Tibial artery (tissue), 4 donors: ENCODE measurements around the gene COTL1.
"Not testable (repeated sequence)": the region's sequence is repeated elsewhere in the genome, so short reads cannot be mapped to it uniquely, and the experiment has no call there.

ENCODE experiments used
- DNase-seq, 2 donors: peaks; one replicate each; pipeline ENCODE4 v3.0.0-alpha.2; 2019
- H3K27ac ChIP-seq, 2 donors: fragments of 200-600 bp; sonication (generic) in 1 of 2; 1 replicate in 1 of 2; 2 replicates in 1 of 2; pipeline ENCODE4 v1.5.1; 2018 to 2019; ENCODE audit warnings: mild to moderate bottlenecking in 1 of 2
- H3K27me3 ChIP-seq, 2 donors: fragments of 200-600 bp; sonication (generic) in 1 of 2; one replicate each; pipeline versions ENCODE4 v1.5.1 to v1.6.0; 2016 to 2019
- H3K36me3 ChIP-seq, 3 donors: fragments of 200-600 bp; sonication (generic) in 2 of 3; one replicate each; pipeline ENCODE4 v1.5.1; 2016 to 2019; ENCODE audit warnings: mild to moderate bottlenecking in 2 of 3
- H3K4me1 ChIP-seq, 4 donors: fragments of 200-600 bp; sonication (generic) in 2 of 4; 1 replicate in 3 of 4; 2 replicates in 1 of 4; pipeline ENCODE4 v1.5.1; 2016 to 2019
- H3K4me3 ChIP-seq, 2 donors: fragments of 200-600 bp; sonication (generic) in 1 of 2; 1 replicate in 1 of 2; 2 replicates in 1 of 2; pipeline ENCODE4 v1.5.1; 2018 to 2019; ENCODE audit warnings: mild to moderate bottlenecking in 2 of 2
- H3K9me3 ChIP-seq, 3 donors: fragments of 200-600 bp; sonication (generic) in 1 of 3; one replicate each; pipeline ENCODE4 v1.5.1; 2016 to 2019
- intact Hi-C: fragments of 100-400 bp; cut with DNase I; formaldehyde crosslinking; loops from one replicate; pipeline ENCODE4 v1.15.0; 2023; ENCODE audit warnings: low total_unique reads
- TF ChIP-seq, protein P1 (sequence below), 2 experiments: fragments of 200-600 bp in 1 of 2; fragments of 450-650 bp in 1 of 2; IDR thresholded peaks; one replicate each; pipeline ENCODE4 v1.5.1; 2017 to 2019; ENCODE audit warnings: antibody characterized with exemption in 2 of 2, mild to moderate bottlenecking in 1 of 2, moderate library complexity in 1 of 2

The COTL1 gene

DNA sequence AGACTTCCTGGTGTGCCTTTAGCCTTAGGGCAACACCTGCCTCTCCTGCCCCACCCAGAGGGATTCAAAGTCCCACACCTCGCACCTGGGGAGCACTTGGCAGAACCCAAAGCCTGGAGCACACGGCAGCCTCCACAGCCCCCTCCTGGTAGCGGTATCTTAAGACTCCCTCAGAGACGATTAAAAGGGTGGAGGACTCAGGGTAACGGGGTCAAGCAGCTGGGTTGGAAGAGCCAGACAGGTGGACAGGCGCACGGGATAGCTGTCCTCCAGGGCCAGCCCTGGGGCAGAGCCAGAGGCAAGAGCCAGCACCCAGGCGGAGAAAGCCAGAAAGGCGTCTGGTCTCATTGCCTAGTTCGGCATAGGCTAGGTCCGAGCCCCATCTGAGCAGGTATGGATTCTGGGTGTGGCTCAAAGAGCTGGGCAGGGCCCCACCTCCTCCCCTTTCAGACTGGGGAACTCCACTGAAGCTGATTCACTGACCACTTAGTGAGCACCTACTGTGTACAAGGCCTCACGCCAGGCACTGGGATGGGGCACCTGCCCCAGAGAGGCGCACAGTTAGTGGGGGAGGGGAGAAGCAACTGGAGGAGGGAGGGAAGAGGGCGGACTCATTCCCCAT, 58.5 kb downstream of the COTL1 start:
- Histone ChIP-seq H3K27ac (no peak overlapping the region), H3K27me3 (peaks cover 0 to 18% of the 10 kb centered on the region in 2 donors), H3K4me1 (no peaks in the 10 kb centered on the region), H3K36me3 (no peaks in the 10 kb centered on the region), H3K9me3 (no peaks in the 10 kb centered on the region), H3K4me3 (no peak overlapping the region)
- intact Hi-C loops, result no loop called here
- TF ChIP-seq, protein P1, sequence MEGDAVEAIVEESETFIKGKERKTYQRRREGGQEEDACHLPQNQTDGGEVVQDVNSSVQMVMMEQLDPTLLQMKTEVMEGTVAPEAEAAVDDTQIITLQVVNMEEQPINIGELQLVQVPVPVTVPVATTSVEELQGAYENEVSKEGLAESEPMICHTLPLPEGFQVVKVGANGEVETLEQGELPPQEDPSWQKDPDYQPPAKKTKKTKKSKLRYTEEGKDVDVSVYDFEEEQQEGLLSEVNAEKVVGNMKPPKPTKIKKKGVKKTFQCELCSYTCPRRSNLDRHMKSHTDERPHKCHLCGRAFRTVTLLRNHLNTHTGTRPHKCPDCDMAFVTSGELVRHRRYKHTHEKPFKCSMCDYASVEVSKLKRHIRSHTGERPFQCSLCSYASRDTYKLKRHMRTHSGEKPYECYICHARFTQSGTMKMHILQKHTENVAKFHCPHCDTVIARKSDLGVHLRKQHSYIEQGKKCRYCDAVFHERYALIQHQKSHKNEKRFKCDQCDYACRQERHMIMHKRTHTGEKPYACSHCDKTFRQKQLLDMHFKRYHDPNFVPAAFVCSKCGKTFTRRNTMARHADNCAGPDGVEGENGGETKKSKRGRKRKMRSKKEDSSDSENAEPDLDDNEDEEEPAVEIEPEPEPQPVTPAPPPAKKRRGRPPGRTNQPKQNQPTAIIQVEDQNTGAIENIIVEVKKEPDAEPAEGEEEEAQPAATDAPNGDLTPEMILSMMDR (IDR thresholded peaks at IDR 0.05), result no peak
- no peak for DNase-seq

GRCh38 chr16:84558850-84559249, 59.0 kb downstream of the COTL1 start:
- DNase-seq, H3K4me1 ChIP-seq, H3K27ac ChIP-seq, H3K4me3 ChIP-seq, H3K9me3 ChIP-seq, intact Hi-C loops, H3K36me3 ChIP-seq: not testable (repeated sequence)
- peaks cover 0 to 18% of the 10 kb centered on the region in 2 donors for H3K27me3 ChIP-seq

DNA sequence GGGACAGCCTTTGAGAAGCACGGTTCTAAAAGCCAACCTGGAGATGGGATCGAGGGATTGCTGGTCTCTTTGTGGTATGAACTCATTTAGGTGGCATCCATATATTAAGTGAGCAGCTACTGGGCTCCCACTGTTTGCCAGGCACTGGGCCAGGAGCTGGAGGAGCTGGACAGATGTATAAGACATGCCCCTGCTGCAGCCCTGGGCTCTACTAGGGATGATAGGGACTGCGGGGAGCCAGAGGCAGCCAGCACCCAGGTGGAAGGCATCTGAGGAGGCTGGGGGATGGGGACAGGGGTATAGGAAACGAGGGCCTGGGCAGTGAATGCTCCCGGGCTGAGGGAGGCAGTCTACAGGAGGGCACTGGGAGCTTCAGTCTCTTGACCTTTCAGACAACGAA, 60.4 kb downstream of the COTL1 start:
- no peak for DNase-seq
- intact Hi-C loops, result no loop called here
- H3K27ac ChIP-seq, result no peak overlapping the region
- H3K9me3 ChIP-seq, result no peaks in the 10 kb centered on the region
- no peaks in the 10 kb centered on the region for H3K4me1 ChIP-seq
- peaks cover 0 to 18% of the 10 kb centered on the region in 2 donors for H3K27me3 ChIP-seq
- no peaks in the 10 kb centered on the region for H3K36me3 ChIP-seq
- TF ChIP-seq, protein P1 (IDR thresholded peaks at IDR 0.05), result no peak
- no peak overlapping the region for H3K4me3 ChIP-seq

- TF ChIP-seq, protein P1 (IDR thresholded peaks at IDR 0.05), result no peak
- Histone ChIP-seq H3K36me3 (no peaks in the 10 kb centered on the region), H3K27ac (no peak overlapping the region), H3K9me3 (no peaks in the 10 kb centered on the region), H3K4me1 (no peaks in the 10 kb centered on the region), H3K27me3 (peaks cover 0 to 18% of the 10 kb centered on the region in 2 donors), H3K4me3 (no peak overlapping the region)
- no peak for DNase-seq
- intact Hi-C loops, result no loop called here
Observed at GRCh38 chr16:84557059-84557458, 60.8 kb downstream of the COTL1 start.

DNA sequence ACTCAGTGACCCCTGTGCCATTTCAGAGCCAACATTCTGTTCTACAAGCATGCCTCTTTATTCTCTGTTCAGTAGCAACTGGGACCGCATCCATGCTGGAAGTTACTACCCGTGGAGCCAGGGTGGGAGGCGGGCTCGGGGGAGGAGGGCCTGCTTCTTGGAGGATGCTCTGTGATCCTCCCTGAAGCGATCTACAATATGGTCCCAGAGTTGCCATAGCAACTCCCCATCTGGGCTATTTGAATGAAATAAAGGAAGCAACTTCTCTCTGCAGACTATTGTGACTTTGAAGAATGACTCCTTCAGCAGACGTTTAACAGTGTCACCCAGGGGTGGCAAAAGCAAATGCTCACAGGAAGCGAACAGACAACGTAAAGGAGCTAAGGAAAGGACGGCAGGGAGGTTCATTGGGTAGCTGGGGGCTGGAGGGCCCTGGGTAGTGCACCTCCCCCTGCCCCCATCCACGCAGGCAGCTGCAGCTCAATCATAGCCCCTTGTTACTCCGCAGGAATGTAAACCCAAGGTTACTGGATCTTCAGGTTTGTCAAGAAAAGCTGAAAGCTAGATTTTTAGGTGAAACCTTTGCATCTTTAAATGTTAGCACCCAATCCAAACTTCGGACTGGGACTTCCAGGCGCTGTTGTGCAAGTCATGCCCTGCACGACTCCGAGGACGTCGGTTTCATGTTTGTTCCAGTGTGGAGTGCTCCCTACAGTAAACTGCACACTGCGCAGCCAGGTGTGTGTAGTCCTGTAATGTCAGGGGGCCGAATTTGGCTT, 62.3 kb downstream of the COTL1 start:
- Histone ChIP-seq H3K27ac (no peak overlapping the region), H3K4me3 (no peak overlapping the region), H3K4me1 (no peaks in the 10 kb centered on the region), H3K27me3 (peaks cover 0 to 18% of the 10 kb centered on the region in 2 donors), H3K9me3 (no peaks in the 10 kb centered on the region), H3K36me3 (no peaks in the 10 kb centered on the region)
- intact Hi-C loops, result no loop called here
- TF ChIP-seq, protein P1 (IDR thresholded peaks at IDR 0.05), result no peak
- DNase-seq, result no peak

DNA sequence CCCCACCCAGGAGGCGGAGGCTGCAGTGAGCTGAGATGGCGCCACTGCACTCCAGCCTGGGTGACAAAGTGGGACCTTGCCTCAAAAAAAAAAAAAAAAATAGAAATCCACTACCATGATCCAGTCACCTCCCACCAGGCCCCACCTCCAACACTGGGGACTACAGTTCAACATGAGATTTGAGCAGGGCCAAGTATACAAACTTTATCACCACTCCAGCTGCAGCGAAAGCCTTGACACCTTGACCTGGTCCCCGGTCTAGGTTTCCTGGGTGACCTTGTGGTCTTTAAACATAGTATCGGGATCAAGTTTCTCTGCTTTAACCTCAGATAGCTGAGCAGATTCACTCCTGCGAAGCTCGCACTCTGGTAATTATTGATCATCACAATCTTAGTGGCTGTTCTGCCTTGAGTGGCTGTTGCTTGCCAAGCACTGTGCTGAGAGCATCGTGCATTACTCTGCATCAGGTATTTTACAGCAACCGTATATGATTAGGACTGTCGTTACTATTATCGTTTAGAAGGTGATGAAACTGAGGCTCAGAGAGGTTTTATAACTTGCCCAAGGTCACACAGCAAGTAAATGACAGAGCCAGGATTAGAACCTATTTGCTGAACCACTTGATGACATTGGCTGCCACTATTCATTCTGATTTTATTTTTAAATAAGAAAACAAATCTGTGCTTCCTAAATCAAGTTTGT, 63.1 kb downstream of the COTL1 start:
- Histone ChIP-seq H3K4me1 (no peaks in the 10 kb centered on the region), H3K27ac (no peak overlapping the region), H3K36me3 (no peaks in the 10 kb centered on the region), H3K9me3 (no peaks in the 10 kb centered on the region), H3K27me3 (peaks cover 0 to 18% of the 10 kb centered on the region in 2 donors), H3K4me3 (no peak overlapping the region)
- intact Hi-C loops, result no loop called here
- no peak for DNase-seq
- TF ChIP-seq, protein P1 (IDR thresholded peaks at IDR 0.05), result no peak
